Adrenal gland (tissue), 5 donors: ENCODE data around the gene AFAP1.

Source experiments
- POLR2A ChIP-seq, 2 donors: fragments of 450-650 bp; IDR thresholded peaks; one replicate each; pipeline ENCODE4 v1.6.1; 2017; ENCODE audit warnings: antibody characterized with exemption in 2 of 2, mild to moderate bottlenecking in 2 of 2, moderate library complexity in 1 of 2
- TF ChIP-seq, protein P1 (sequence below), 6 experiments: fragments of 450-650 bp in 4 of 6; fragments of 200-600 bp in 2 of 6; sonication (generic) in 1 of 6; IDR thresholded peaks; 1 replicate in 5 of 6; 2 replicates in 1 of 6; pipeline versions ENCODE4 v1.5.1 to v1.8.0; 2016 to 2021; ENCODE audit warnings: antibody characterized with exemption in 6 of 6, mild to moderate bottlenecking in 2 of 6, moderate library complexity in 1 of 6
- donor health status: DM: no; HTN: no; CAD: no.

DNA sequence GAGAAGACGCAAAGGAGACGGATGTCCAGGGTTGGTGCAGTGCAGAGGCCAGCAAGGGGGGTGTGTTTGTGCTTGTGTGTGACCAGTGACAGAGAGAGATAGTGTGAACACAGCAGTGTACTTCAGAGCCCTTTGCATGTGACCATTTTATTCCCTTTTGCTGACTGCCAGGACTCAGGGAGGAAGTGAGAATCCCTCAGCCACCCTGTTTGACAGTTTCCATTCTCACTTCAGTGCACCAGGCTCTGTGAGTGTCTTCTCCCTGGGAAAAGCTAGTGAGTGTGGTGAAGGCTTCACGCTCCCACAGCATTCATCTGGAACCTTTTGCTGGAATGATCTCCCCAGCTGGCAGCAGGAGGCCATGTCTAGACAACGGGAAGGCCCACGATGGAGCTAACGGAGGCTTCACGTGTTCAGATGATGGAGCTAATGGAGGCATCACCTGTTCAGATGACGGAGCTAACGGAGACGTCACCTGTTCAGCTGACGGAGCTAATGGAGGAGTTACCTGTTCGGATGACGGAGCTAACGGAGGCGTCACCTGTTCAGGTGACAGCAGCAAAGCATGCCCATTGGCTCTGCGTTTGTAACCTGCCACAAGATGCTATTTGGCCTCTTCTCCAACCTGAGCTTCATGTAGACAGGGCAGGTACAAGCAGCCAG, 195.4 kb downstream of the AFAP1 start:
- TF ChIP-seq, protein P1, sequence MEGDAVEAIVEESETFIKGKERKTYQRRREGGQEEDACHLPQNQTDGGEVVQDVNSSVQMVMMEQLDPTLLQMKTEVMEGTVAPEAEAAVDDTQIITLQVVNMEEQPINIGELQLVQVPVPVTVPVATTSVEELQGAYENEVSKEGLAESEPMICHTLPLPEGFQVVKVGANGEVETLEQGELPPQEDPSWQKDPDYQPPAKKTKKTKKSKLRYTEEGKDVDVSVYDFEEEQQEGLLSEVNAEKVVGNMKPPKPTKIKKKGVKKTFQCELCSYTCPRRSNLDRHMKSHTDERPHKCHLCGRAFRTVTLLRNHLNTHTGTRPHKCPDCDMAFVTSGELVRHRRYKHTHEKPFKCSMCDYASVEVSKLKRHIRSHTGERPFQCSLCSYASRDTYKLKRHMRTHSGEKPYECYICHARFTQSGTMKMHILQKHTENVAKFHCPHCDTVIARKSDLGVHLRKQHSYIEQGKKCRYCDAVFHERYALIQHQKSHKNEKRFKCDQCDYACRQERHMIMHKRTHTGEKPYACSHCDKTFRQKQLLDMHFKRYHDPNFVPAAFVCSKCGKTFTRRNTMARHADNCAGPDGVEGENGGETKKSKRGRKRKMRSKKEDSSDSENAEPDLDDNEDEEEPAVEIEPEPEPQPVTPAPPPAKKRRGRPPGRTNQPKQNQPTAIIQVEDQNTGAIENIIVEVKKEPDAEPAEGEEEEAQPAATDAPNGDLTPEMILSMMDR (IDR thresholded peaks at IDR 0.05) = no peak
- no peak for TF ChIP-seq POLR2A (IDR thresholded peaks at IDR 0.05)
